Trophoblast cell (in vitro differentiated cells and primary cell): ENCODE data around the gene ACACA.

ENCODE experiments used
- DNase-seq, 2 donors: peaks; one replicate each; pipeline ENCODE4 v3.0.0-alpha.2; 2016
- H2AFZ ChIP-seq: 2 replicates; pipeline ENCODE4 v1.6.1; 2013; ENCODE audit warnings: low read length, moderate library complexity, mild to moderate bottlenecking; ENCODE audit not compliant: insufficient read depth, poor library complexity
- H2AK5ac ChIP-seq: 2 replicates; pipeline ENCODE4 v1.6.1; 2013; ENCODE audit warnings: mild to moderate bottlenecking, low read length
- H2BK120ac ChIP-seq: 2 replicates; pipeline ENCODE4 v1.6.1; 2013; ENCODE audit warnings: low read length, mild to moderate bottlenecking, moderate library complexity; ENCODE audit not compliant: insufficient read depth, poor library complexity
- H2BK12ac ChIP-seq: 2 replicates; pipeline ENCODE4 v1.6.1; 2013; ENCODE audit warnings: mild to moderate bottlenecking, low read length, moderate library complexity
- H2BK5ac ChIP-seq: 2 replicates; pipeline ENCODE4 v1.6.1; 2013; ENCODE audit warnings: low read length, low read depth, moderate library complexity, mild to moderate bottlenecking; ENCODE audit not compliant: poor library complexity
- H3K14ac ChIP-seq: 2 replicates; pipeline ENCODE4 v1.6.1; 2013; ENCODE audit warnings: mild to moderate bottlenecking, low read length
- H3K18ac ChIP-seq: 2 replicates; pipeline ENCODE4 v1.6.1; 2013; ENCODE audit warnings: mild to moderate bottlenecking, low read length
- H3K23ac ChIP-seq: 2 replicates; pipeline ENCODE4 v1.6.1; 2013; ENCODE audit warnings: low read length
- H3K27ac ChIP-seq: 2 replicates; pipeline ENCODE4 v1.5.1; 2013; ENCODE audit warnings: low read depth, mild to moderate bottlenecking, inconsistent platforms, low read length, moderate library complexity
- H3K27me3 ChIP-seq: 2 replicates; pipeline ENCODE4 v1.6.1; 2013; ENCODE audit warnings: inconsistent platforms, mild to moderate bottlenecking, low read length, moderate library complexity; ENCODE audit not compliant: insufficient read depth
- H3K36me3 ChIP-seq, 2 experiments: 1 replicate in 1 of 2; 2 replicates in 1 of 2; pipeline ENCODE4 v1.6.1; 2013; ENCODE audit warnings: low read length in 2 of 2, mild to moderate bottlenecking in 2 of 2, moderate library complexity in 1 of 2; ENCODE audit not compliant: insufficient read depth in 2 of 2, control insufficient read depth in 1 of 2
- H3K4ac ChIP-seq: 2 replicates; pipeline ENCODE4 v1.6.1; 2013; ENCODE audit warnings: low read depth, mild to moderate bottlenecking, low read length, moderate library complexity
- H3K4me1 ChIP-seq, 2 experiments: 1 replicate in 1 of 2; 2 replicates in 1 of 2; pipeline ENCODE4 v1.6.1; 2013; ENCODE audit warnings: low read length in 2 of 2, mild to moderate bottlenecking in 2 of 2, moderate library complexity in 1 of 2; ENCODE audit not compliant: insufficient read depth in 2 of 2, control insufficient read depth in 1 of 2
- H3K4me2 ChIP-seq: 2 replicates; pipeline ENCODE4 v1.6.1; 2013; ENCODE audit warnings: inconsistent platforms, mild to moderate bottlenecking, low read length, moderate library complexity
- H3K4me3 ChIP-seq: 2 replicates; pipeline ENCODE4 v1.5.1; 2013; ENCODE audit warnings: mild to moderate bottlenecking, low read depth, low read length, inconsistent platforms
- H3K79me1 ChIP-seq: one replicate; pipeline ENCODE4 v1.6.1; 2013; ENCODE audit warnings: low read length
- H3K79me2 ChIP-seq: 2 replicates; pipeline ENCODE4 v1.6.1; 2013; ENCODE audit warnings: low read length, mild to moderate bottlenecking; ENCODE audit not compliant: control insufficient read depth, insufficient read depth, poor library complexity
- H3K9ac ChIP-seq: 2 replicates; pipeline ENCODE4 v1.6.1; 2013; ENCODE audit warnings: mild to moderate bottlenecking, low read length
- H3K9me3 ChIP-seq: 2 replicates; pipeline ENCODE4 v1.6.1; 2013; ENCODE audit warnings: low read depth, mild to moderate bottlenecking, control low read depth, inconsistent platforms, low read length; ENCODE audit not compliant: insufficient read depth
- H4K12ac ChIP-seq: 2 replicates; pipeline ENCODE4 v1.6.1; 2013; ENCODE audit warnings: low read depth, mild to moderate bottlenecking, low read length, moderate library complexity
- H4K8ac ChIP-seq: 2 replicates; pipeline ENCODE4 v1.6.1; 2013; ENCODE audit warnings: low read depth, mild to moderate bottlenecking, low read length, moderate library complexity
- H4K91ac ChIP-seq: one replicate; pipeline ENCODE4 v1.6.1; 2013; ENCODE audit warnings: low read depth, mild to moderate bottlenecking, low read length, moderate library complexity
- WGBS: extraction: QIAGEN DNeasy Blood & Tissue Kit; methylation state at CpG from one replicate; pipeline ENCODE4 v1.1.7; 2013; ENCODE audit warnings: missing lambda C conversion rate; ENCODE audit not compliant: insufficient read length, insufficient coverage; ENCODE audit errors: extremely low coverage; 5-methylcytosine and 5-hydroxymethylcytosine counted together

Gene ACACA

DNA sequence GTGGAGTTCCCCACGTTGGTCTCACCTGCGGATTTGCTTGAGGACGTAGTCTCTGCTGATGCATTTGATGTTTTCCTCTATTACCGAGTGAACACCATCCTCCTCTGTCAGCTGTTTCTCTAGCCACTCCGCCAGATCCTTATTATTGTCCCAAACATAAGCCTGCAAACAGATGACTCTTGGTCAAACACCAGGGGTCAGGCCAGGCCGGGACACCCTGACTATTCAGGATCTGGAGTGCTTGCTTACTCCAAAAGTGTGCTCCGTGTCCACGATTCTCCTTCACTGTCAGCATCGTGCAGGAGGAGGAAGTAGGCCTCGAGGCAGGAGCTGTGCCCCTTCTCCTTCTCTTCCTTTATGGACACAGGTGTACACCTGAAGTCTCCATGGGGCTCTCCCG, 317.7 kb downstream of the ACACA start:
- Histone ChIP-seq H3K4me3 (no peak overlapping the region), H3K4me2 (no peak overlapping the region), H2AFZ (no peak overlapping the region), H3K14ac (no peak overlapping the region), H4K12ac (no peak overlapping the region), H3K79me2 (no peaks in the 10 kb centered on the region), H2BK120ac (no peak overlapping the region), H3K27me3 (no peaks in the 10 kb centered on the region), H3K9ac (no peak overlapping the region), H2BK5ac (no peak overlapping the region), H3K27ac (no peak overlapping the region), H4K8ac (no peak overlapping the region), H3K4ac (no peak overlapping the region), H3K79me1 (peaks cover 1% of the 10 kb centered on the region), H3K9me3 (no peaks in the 10 kb centered on the region), H3K18ac (no peak overlapping the region), H2AK5ac (no peak overlapping the region), H2BK12ac (no peak overlapping the region), H3K23ac (no peak overlapping the region), H3K4me1 (peaks cover 0 to 3% of the 10 kb centered on the region in 2 experiments), H3K36me3 (peaks cover 23 to 35% of the 10 kb centered on the region in 2 experiments), H4K91ac (no peak overlapping the region)
- DNase-seq: no peak
- no CpG with 5 or more reads among the region's 11 CpGs for WGBS

DNA sequence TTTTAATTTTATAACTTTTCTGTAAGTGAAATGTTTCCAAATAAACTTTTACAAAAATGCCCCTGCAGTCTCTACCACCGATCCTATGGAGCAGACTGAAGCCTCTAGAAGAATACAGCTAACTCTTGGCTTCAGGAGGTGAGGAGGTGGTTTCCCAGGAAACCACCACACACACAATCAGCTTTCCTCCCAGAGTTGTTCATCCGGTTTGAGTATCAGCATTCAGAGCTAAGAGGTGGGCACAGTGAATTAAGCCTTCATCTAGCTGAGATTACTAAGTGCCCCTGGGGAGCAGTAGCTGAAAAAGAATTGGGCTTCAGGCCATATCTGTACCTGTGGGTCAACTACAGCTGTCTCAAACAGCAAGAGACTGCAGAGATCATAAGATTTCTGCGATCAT, 318.2 kb downstream of the ACACA start:
- Histone ChIP-seq H3K4me3 (no peak overlapping the region), H3K23ac (no peak overlapping the region), H4K8ac (no peak overlapping the region), H2AK5ac (no peak overlapping the region), H4K12ac (no peak overlapping the region), H3K14ac (no peak overlapping the region), H3K4me2 (no peak overlapping the region), H3K18ac (no peak overlapping the region), H3K27ac (no peak overlapping the region), H4K91ac (no peak overlapping the region), H3K4ac (no peak overlapping the region), H2AFZ (no peak overlapping the region), H3K79me2 (no peaks in the 10 kb centered on the region), H2BK120ac (no peak overlapping the region), H2BK12ac (no peak overlapping the region), H3K4me1 (peaks cover 0 to 3% of the 10 kb centered on the region in 2 experiments), H3K9ac (no peak overlapping the region), H3K79me1 (peaks cover 1% of the 10 kb centered on the region), H3K9me3 (no peaks in the 10 kb centered on the region), H3K27me3 (no peaks in the 10 kb centered on the region), H3K36me3 (peaks cover 24 to 36% of the 10 kb centered on the region in 2 experiments), H2BK5ac (no peak overlapping the region)
- no CpG with 5 or more reads among the region's 3 CpGs for WGBS
- DNase-seq: peak in 1 of 2 donors; percentile 58

DNA sequence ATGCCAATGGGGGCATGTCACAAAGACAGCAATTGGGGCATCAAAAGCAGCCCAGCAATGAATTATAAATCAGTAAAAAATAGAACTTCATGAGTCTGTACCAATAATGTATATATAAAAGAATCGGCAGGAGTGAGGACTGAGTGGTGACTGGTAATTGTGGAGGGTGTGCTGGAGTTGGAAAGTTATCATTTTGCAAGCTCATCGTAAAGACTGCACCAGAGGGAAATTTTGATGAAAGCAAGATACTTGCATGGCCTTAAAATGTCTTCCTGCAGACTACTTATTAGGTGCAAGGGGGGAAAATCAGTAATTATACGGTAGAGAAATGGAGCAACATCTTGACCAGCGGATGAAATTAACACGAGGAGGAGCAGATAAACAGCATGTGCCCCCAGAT, 319.0 kb downstream of the ACACA start:
- no peak overlapping the region for H4K12ac ChIP-seq
- no peak overlapping the region for H2AK5ac ChIP-seq
- H4K8ac ChIP-seq: no peak overlapping the region
- no peak overlapping the region for H3K4me3 ChIP-seq
- no CpG with 5 or more reads among the region's 5 CpGs for WGBS
- DNase-seq: no peak
- H4K91ac ChIP-seq: no peak overlapping the region
- no peaks in the 10 kb centered on the region for H3K9me3 ChIP-seq
- H3K36me3 ChIP-seq: peaks cover 26 to 32% of the 10 kb centered on the region in 2 experiments
- H2BK12ac ChIP-seq: no peak overlapping the region
- no peaks in the 10 kb centered on the region for H3K79me2 ChIP-seq
- no peak overlapping the region for H2BK5ac ChIP-seq
- peaks cover 1% of the 10 kb centered on the region for H3K79me1 ChIP-seq
- H3K4me2 ChIP-seq: no peak overlapping the region
- no peak overlapping the region for H3K14ac ChIP-seq
- no peaks in the 10 kb centered on the region for H3K27me3 ChIP-seq
- no peak overlapping the region for H2BK120ac ChIP-seq
- no peak overlapping the region for H3K27ac ChIP-seq
- no peak overlapping the region for H3K4ac ChIP-seq
- no peak overlapping the region for H2AFZ ChIP-seq
- H3K23ac ChIP-seq: no peak overlapping the region
- peaks cover 0 to 3% of the 10 kb centered on the region in 2 experiments for H3K4me1 ChIP-seq
- H3K9ac ChIP-seq: no peak overlapping the region
- H3K18ac ChIP-seq: no peak overlapping the region

DNA sequence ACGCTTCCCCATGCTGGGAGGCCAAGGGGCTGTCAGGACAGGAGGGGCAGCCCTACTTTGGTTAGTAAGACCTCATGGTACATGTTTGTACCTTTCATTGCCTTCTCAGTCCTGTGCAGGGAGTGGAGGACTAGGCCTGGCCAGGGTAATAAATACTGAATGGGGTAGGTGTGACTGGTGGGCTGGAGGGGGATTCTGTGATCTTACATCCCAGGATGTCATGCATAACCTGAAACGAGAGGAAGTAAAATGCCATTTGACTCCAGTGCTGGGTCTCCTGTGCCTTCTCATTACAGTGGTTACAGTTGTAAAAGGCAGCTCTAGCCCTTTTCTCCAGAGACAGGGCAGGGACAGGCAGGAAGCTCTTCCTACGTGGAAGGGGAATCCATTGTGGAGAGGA, 319.7 kb downstream of the ACACA start:
- Histone ChIP-seq H4K12ac (no peak overlapping the region), H3K9ac (no peak overlapping the region), H3K18ac (no peak overlapping the region), H2BK120ac (no peak overlapping the region), H3K79me1 (peaks cover 1% of the 10 kb centered on the region), H4K8ac (no peak overlapping the region), H2BK12ac (no peak overlapping the region), H3K79me2 (no peaks in the 10 kb centered on the region), H3K27me3 (no peaks in the 10 kb centered on the region), H3K4me3 (no peak overlapping the region), H3K9me3 (no peaks in the 10 kb centered on the region), H3K4me2 (no peak overlapping the region), H3K4me1 (peaks cover 0 to 2% of the 10 kb centered on the region in 2 experiments), H3K36me3 (peaks cover 26 to 32% of the 10 kb centered on the region in 2 experiments), H2AFZ (no peak overlapping the region), H3K23ac (no peak overlapping the region), H3K14ac (no peak overlapping the region), H4K91ac (no peak overlapping the region), H3K4ac (no peak overlapping the region), H2BK5ac (no peak overlapping the region), H3K27ac (no peak overlapping the region), H2AK5ac (no peak overlapping the region)
- no peak for DNase-seq
- WGBS: no CpG with 5 or more reads among the region's 3 CpGs
